ENCODE results near the gene DTX2.
"Not testable (repeated sequence)": the region's sequence is repeated elsewhere in the genome, so short reads cannot be mapped to it uniquely, and the experiment has no call there.

DNA sequence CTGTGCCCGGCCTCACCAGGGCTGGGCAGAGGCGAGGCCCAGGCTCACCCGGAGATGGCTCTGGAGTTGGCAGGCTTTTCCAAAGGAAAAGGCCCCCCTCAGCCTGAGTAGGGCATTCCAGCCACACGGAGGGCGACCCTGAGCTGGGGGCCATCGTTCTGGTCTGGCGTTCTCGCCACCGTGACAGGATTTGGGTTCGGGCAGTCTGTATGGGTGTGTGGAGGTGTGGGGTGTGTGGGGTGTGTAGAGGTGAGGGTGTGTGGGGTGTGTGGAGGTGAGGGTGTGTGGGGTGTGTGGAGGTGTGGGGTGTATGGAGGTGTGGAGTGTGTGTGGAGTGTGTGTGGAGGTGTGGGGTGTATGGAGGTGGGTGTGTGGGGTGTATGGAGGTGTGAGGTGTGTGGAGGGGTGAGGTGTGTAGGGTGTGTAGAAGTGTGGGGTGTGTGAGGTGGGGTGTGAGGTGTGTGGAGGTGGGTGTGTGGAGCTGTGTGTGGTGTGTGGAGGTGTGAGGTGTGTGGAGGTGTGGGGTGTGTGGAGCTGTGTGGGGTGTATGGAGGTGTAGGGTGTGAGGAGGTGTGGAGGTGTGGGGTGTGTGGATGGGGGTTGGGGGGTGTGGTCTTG is 37.2 kb downstream of the DTX2 start:
- TF ChIP-seq, protein P1, sequence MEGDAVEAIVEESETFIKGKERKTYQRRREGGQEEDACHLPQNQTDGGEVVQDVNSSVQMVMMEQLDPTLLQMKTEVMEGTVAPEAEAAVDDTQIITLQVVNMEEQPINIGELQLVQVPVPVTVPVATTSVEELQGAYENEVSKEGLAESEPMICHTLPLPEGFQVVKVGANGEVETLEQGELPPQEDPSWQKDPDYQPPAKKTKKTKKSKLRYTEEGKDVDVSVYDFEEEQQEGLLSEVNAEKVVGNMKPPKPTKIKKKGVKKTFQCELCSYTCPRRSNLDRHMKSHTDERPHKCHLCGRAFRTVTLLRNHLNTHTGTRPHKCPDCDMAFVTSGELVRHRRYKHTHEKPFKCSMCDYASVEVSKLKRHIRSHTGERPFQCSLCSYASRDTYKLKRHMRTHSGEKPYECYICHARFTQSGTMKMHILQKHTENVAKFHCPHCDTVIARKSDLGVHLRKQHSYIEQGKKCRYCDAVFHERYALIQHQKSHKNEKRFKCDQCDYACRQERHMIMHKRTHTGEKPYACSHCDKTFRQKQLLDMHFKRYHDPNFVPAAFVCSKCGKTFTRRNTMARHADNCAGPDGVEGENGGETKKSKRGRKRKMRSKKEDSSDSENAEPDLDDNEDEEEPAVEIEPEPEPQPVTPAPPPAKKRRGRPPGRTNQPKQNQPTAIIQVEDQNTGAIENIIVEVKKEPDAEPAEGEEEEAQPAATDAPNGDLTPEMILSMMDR (IDR thresholded peaks at IDR 0.05; ENCODE audit: low read length), result not testable (repeated sequence)
- TF ChIP-seq EZH2 (optimal IDR thresholded peaks at IDR 0.05; ENCODE audit: low read depth, low read length); EZH2phosphoT487 (IDR thresholded peaks at IDR 0.05; ENCODE audit: low read length): not testable (repeated sequence)

Data from MM.1S (cell line).